Fibroblast of skin of right biceps (primary cell): ENCODE data around the gene FAM13B.
"Not testable (repeated sequence)": the region's sequence is repeated elsewhere in the genome, so short reads cannot be mapped to it uniquely, and the experiment has no call there.

Experiments
- DNase-seq: peaks from one replicate; pipeline ENCODE4 v3.0.0-alpha.2; 2013

FAM13B gene

GRCh38 chr5:138033907-138034306 is 1.0 kb upstream of the FAM13B start:
- peak; percentile 77 for DNase-seq

- no peak for DNase-seq
Observed at GRCh38 chr5:138033386-138033808, 518 bp upstream of the FAM13B start.

GRCh38 chr5:138032028-138032571 is 779 bp downstream of the FAM13B start:
- peak; percentile 39 for DNase-seq

GRCh38 chr5:138029944-138030343 is 2.9 kb downstream of the FAM13B start:
- no peak for DNase-seq

- DNase-seq = no peak
Observed at GRCh38 chr5:138029501-138029900, 3.4 kb downstream of the FAM13B start.

GRCh38 chr5:138028971-138029365 is 3.9 kb downstream of the FAM13B start:
- DNase-seq = no peak

- DNase-seq = not testable (repeated sequence)
Observed at GRCh38 chr5:138028262-138028970, 4.5 kb downstream of the FAM13B start.

GRCh38 chr5:138026793-138027192 is 6.1 kb downstream of the FAM13B start:
- DNase-seq = not testable (repeated sequence)

- no peak for DNase-seq
Observed at GRCh38 chr5:138025285-138025684, 7.6 kb downstream of the FAM13B start.

- DNase-seq = no peak
Observed at GRCh38 chr5:138024117-138024516, 8.8 kb downstream of the FAM13B start.

- DNase-seq = no peak
Observed at GRCh38 chr5:138022912-138023311, 10.0 kb downstream of the FAM13B start.

- DNase-seq = no peak
Observed at GRCh38 chr5:138021771-138022170, 11.1 kb downstream of the FAM13B start.

- DNase-seq = peak; percentile 41
Observed at GRCh38 chr5:138018849-138019248, 14.0 kb downstream of the FAM13B start.

- DNase-seq = no peak
Observed at GRCh38 chr5:138015916-138016315, 17.0 kb downstream of the FAM13B start.

- no peak for DNase-seq
Observed at GRCh38 chr5:138011991-138012390, 20.9 kb downstream of the FAM13B start.

GRCh38 chr5:138000102-138000723 is 32.7 kb downstream of the FAM13B start:
- DNase-seq = peak; percentile 5

- peak; percentile 22 for DNase-seq
Observed at GRCh38 chr5:137997726-137998213, 35.1 kb downstream of the FAM13B start.

- no peak for DNase-seq
Observed at GRCh38 chr5:137995749-137996128, 37.1 kb downstream of the FAM13B start.

GRCh38 chr5:137995077-137995748 is 37.7 kb downstream of the FAM13B start:
- peak; percentile 50 for DNase-seq

GRCh38 chr5:137994556-137994955 is 38.3 kb downstream of the FAM13B start:
- no peak for DNase-seq

- DNase-seq = no peak
Observed at GRCh38 chr5:137989419-137989818, 43.5 kb downstream of the FAM13B start.

GRCh38 chr5:137975208-137975607 is 57.7 kb downstream of the FAM13B start:
- DNase-seq = no peak

GRCh38 chr5:137970384-137970783 is 62.5 kb downstream of the FAM13B start:
- DNase-seq = not testable (repeated sequence)

GRCh38 chr5:137960819-137961218 is 72.1 kb downstream of the FAM13B start:
- DNase-seq = no peak
